ENCODE data around the gene SPATS2L.

Gene SPATS2L, protein sequence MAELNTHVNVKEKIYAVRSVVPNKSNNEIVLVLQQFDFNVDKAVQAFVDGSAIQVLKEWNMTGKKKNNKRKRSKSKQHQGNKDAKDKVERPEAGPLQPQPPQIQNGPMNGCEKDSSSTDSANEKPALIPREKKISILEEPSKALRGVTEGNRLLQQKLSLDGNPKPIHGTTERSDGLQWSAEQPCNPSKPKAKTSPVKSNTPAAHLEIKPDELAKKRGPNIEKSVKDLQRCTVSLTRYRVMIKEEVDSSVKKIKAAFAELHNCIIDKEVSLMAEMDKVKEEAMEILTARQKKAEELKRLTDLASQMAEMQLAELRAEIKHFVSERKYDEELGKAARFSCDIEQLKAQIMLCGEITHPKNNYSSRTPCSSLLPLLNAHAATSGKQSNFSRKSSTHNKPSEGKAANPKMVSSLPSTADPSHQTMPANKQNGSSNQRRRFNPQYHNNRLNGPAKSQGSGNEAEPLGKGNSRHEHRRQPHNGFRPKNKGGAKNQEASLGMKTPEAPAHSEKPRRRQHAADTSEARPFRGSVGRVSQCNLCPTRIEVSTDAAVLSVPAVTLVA

GRCh38 chr2:200306196-200306930 lies at the start of gene SPATS2L:
Gene SPATS2L (plus strand): TSS chr2:200306693. CDS start chr2:200389245, 82,552 bp downstream.
- peak in 13 of 14 donors; percentile 22 to 83 (median 66) for DNase-seq

DNA sequence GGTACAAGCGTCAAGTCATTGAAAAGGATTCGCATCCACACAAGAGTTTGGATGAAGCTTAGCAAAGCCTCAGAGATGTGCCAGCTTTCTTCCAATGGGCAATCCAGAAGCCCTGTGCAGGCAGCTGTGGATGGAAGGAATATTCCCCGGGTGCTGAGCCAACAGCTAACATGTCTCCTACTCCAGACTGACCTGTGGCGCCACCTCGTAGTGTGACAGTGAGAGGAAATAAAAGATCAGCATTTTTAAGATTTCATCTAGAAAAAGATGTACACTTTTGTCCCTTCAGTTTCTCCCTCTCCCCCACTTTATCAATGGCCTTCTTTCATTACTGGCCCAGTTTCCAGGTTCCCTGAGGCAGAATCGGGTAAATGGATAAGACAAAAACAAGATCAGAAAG lies 48.9 kb upstream of the SPATS2L start:
- DNase-seq: no peak

DNA sequence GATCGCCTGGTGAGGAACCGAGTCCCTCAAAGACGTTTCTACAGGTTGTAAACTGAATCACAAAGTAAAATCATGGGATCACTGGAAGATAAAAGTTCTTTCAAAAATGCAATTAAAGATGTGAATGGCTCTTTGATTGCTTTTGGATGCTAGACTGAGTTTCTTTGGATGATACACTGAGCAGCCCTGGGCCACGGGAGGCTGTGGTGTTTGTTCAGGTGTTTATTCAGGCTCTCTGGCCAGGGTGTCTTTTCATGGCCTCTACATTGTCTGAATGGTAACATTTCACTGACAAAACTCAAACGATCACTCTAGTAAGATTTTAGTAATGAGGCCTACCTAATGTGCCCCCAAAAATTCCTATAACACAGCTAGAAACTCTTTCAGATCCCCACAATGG lies 48.4 kb upstream of the SPATS2L start:
- no peak for DNase-seq

GRCh38 chr2:200258881-200259576 lies 47.5 kb upstream of the SPATS2L start:
- DNase-seq: no peak

DNA sequence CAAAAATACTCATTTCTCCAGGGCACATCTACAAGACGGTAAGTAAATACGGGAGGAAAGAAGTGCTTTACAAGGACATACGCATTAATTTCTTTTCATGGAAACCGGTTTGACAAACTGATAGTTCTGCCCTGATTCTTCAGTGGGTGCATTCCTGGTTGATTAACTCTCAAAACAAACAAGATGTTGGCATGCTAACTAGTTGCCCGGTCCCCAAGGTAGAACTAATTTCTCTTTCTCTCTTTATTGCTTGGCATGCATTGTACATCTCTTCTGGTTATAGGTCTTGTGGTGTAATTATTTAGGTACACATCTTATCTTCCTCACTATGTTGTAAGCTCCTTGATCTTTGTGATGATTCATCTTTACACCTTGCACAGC lies 46.9 kb upstream of the SPATS2L start:
- no peak for DNase-seq

GRCh38 chr2:200262047-200262446 lies 44.4 kb upstream of the SPATS2L start:
- no peak for DNase-seq

DNA sequence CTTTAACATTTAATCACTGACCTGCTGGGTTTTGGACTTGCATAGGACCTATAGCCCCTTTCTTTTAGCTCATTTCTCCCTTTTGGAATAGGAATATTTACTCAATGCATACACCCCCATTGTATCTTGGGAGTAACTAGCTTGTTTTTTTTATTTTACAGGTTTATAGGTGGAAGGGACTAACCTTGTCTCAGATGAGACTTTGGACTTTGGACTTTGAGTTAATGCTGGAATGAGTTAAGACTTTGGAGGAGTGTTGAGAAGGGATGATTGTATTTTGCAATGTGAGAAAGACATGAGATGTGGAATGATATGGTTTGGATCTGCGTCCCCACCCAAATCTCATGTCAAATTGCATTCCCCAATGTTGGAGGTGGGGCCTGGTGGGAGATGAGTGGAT lies 43.2 kb upstream of the SPATS2L start:
- no peak for DNase-seq

DNA sequence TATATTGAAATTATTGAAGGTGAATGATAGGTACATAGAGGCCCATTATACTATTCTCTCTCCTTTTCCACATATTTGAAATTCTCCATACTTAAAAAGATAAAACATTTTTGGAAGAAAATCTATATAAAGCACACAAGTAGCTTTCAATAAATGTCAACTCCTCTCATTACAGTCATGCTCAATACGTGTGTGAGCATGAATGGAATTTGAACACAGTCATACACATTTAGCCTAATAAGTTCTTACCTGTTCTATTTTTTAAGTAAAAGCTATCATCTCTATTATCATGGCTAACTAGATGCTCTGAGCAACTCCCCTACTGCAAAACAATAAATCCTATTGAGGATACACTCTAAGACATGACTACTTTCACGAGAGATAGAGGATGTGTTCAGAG lies 41.9 kb upstream of the SPATS2L start:
- no peak for DNase-seq

GRCh38 chr2:200266406-200266805 lies 40.1 kb upstream of the SPATS2L start:
- no peak for DNase-seq

DNA sequence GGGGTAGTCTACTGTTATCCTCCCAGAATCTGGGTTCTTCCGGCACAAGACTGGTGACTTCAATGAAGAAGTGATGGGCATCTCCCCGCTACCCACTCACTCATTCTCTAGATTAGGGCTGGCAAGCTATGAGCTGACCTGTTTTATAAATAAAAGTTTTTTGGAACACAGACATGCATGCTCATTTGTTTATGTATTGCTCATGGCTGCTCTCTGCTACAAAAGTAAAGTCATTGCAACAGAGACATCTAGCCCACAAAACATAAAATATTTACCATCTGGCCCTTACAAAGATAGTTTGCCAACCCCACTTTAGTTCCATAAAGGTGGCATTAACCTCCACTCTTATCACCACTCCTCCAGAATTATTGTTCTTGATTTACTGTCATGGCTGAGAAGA lies 39.1 kb upstream of the SPATS2L start:
- no peak for DNase-seq

DNA sequence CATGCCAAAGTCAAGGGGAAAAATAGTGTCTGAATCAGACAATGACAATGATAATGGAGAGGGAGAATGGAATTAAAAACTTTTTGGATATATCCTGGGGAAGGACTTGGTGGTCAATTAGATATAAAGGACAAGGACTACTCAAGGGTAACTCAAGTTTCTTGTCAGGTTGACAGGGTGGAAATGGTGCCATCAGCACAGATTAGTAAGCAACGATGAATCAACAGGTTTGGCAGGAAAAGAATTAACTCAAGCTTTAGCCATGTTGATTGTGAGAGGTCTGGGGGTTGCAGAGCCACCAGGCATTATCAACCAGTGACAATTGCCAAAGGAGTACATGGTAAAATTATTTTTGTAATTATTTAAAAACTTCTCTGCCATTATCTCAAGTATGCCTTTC lies 35.8 kb upstream of the SPATS2L start:
- no peak for DNase-seq

GRCh38 chr2:200272320-200272719 lies 34.2 kb upstream of the SPATS2L start:
- no peak for DNase-seq

- peak in 6 of 14 donors; percentile 2 to 16 (median 6) for DNase-seq
Observed at GRCh38 chr2:200274116-200275075, 32.1 kb upstream of the SPATS2L start.

DNA sequence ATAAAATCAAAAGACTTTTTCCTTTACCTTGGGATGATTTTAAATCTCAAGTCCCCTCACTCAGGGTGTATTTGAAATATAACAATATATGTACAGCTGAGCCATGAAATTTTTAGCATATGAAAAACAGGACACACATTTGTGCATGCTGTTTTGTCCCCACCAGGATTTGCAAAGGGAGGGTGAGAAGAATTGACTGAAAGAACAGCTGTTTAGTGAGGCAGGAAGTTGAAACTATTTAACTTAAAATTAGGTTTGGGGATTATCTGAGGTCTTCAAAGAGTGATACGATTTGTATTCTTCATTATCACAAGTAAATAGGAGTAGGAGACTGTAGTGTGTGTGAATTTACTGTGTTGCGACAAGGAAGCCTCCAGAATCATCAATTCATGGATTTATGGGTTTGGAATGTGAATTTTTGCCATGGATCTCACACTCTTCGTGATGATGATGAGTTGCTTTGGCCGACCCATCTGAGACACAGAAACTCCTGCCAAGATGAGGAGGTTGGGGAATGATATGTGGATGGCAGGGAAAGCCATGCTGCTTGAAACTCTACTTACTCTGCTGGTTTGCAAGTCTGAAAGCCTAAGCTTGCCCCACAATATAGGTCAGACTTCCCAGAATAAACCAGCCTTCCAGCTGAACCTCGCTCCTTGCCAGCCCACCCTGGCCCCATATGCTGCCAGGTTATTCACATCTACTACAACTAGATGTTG lies 31.0 kb upstream of the SPATS2L start:
- DNase-seq: peak in 1 of 14 donors; percentile 70

GRCh38 chr2:200276472-200276871 lies 30.0 kb upstream of the SPATS2L start:
- DNase-seq: no peak

GRCh38 chr2:200278694-200279316 lies 27.7 kb upstream of the SPATS2L start:
- no peak for DNase-seq

- no peak for DNase-seq
Observed at GRCh38 chr2:200279857-200280256, 26.6 kb upstream of the SPATS2L start.

DNA sequence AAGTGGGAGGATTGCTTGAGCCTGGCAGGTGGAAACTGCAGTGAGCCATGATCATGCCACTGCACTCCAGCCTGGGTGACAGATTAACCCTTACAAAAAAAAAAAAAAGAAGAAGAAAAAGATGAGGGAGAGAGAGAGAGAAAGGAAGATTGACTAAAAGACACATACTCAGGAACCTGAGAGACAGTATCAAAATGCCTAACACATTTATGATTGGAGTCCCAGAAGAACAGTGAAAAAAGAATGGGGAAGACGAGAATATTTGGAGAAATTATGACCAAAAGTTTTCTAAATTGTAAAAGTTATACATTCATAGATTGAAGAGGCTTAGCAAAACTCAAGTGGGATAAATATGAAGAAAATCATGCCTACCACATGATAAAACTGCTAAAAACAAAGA lies 19.9 kb upstream of the SPATS2L start:
- DNase-seq: no peak

- DNase-seq: no peak
Observed at GRCh38 chr2:200288670-200289429, 17.6 kb upstream of the SPATS2L start.

GRCh38 chr2:200296118-200296517 lies 10.4 kb upstream of the SPATS2L start:
- no peak for DNase-seq

Data from C1 segment of cervical spinal cord (tissue), 14 donors.